HepG2 (cell line): Measurements from ENCODE around the gene PCYT2. TPM values are rescaled to one million over a fixed set of nuclear protein-coding genes. Genes with fewer than 3 reads are reported as not detected.

Experiments
- BCL6 ChIP-seq: IDR thresholded peaks from 2 replicates; pipeline ENCODE4 v1.6.1; 2016; ENCODE audit warnings: missing genetic modification reagents, missing compliant biosample characterization
- BRF2 ChIP-seq: sonication (generic); formaldehyde crosslinking; IDR thresholded peaks from 2 replicates; pipeline ENCODE4 v1.8.1; 2022; ENCODE audit warnings: mild to moderate bottlenecking, missing genetic modification reagents
- CC2D1A ChIP-seq: sonication (generic); formaldehyde crosslinking; IDR thresholded peaks from 2 replicates; pipeline ENCODE4 v1.8.1; 2023; ENCODE audit warnings: mild to moderate bottlenecking, missing genetic modification reagents
- CREB1 ChIP-seq, 2 experiments: fragments of 450-650 bp in 1 of 2; IDR thresholded peaks; 2 replicates each; pipeline ENCODE4 v1.6.1; 2016 to 2017; ENCODE audit warnings: control low read depth in 1 of 2, mild to moderate bottlenecking in 1 of 2, missing compliant biosample characterization in 1 of 2, missing genetic modification characterization in 1 of 2
- FOXP4 ChIP-seq: sonication (generic); formaldehyde crosslinking; IDR thresholded peaks from 2 replicates; pipeline ENCODE4 v1.4.0; 2020; ENCODE audit warnings: missing genetic modification reagents
- HMG20A ChIP-seq: IDR thresholded peaks from 2 replicates; pipeline ENCODE4 v1.6.1; 2016; ENCODE audit warnings: borderline replicate concordance
- NCOR1 ChIP-seq: fragments of 200-600 bp; sonication (generic); IDR thresholded peaks from 2 replicates; pipeline ENCODE4 v1.7.0; 2017; ENCODE audit warnings: antibody characterized with exemption, low read length, borderline replicate concordance
- NFYC ChIP-seq: IDR thresholded peaks from 2 replicates; pipeline ENCODE4 v1.6.1; 2016; ENCODE audit warnings: missing genetic modification reagents, missing compliant biosample characterization
- POGK ChIP-seq: sonication (generic); formaldehyde crosslinking; conservative IDR thresholded peaks from 2 replicates; pipeline ENCODE4 v1.8.0; 2022; ENCODE audit warnings: mild to moderate bottlenecking, moderate library complexity, missing genetic modification reagents
- REPIN1 ChIP-seq: sonication (generic); formaldehyde crosslinking; IDR thresholded peaks from 2 replicates; pipeline ENCODE4 v1.8.0; 2022; ENCODE audit warnings: missing genetic modification reagents, low read depth, mild to moderate bottlenecking, borderline replicate concordance
- RXRA ChIP-seq: sonication (generic); formaldehyde crosslinking; IDR thresholded peaks from 2 replicates; pipeline ENCODE4 v1.5.1; 2020; ENCODE audit warnings: missing genetic modification reagents
- SRSF9 ChIP-seq: fragments of 200-400 bp; formaldehyde crosslinking; IDR thresholded peaks from 2 replicates; pipeline ENCODE4 v1.6.1; 2018; ENCODE audit warnings: borderline replicate concordance, mild to moderate bottlenecking, low read depth, low read length; ENCODE audit not compliant: insufficient read depth, poor library complexity, severe bottlenecking
- ZBTB10 ChIP-seq: sonication (generic); formaldehyde crosslinking; IDR thresholded peaks from 2 replicates; pipeline ENCODE4 v1.4.0; 2020; ENCODE audit warnings: missing genetic modification reagents, borderline replicate concordance
- ZHX1 ChIP-seq: sonication (generic); formaldehyde crosslinking; IDR thresholded peaks from 2 replicates; pipeline ENCODE4 v1.8.1; 2022; ENCODE audit warnings: low read depth, mild to moderate bottlenecking, missing genetic modification reagents
- ZNF570 ChIP-seq: sonication (generic); formaldehyde crosslinking; IDR thresholded peaks from 2 replicates; pipeline ENCODE4 v1.4.0; 2020; ENCODE audit warnings: mild to moderate bottlenecking, missing genetic modification reagents, borderline replicate concordance
- ZNF816 ChIP-seq: sonication (generic); formaldehyde crosslinking; IDR thresholded peaks from 2 replicates; pipeline ENCODE4 v1.8.0; 2022; ENCODE audit warnings: missing genetic modification reagents, mild to moderate bottlenecking, borderline replicate concordance
- polyA plus RNA-seq, 8 experiments: library from polyadenylated mRNA; depleted of rRNA in 3 of 8; stranded (reverse) in 7 of 8; unstranded in 1 of 8; fragments of >200 nt; fragmentation: Illumina TruSeq in 4 of 8; extraction: Trizol in 4 of 8; gene quantifications; 2 replicates each; pipeline versions ENCODE4 v1.2.1 to v1.2.3, GENCODE V29; 2011 to 2016; ENCODE audit warnings: low read depth in 4 of 8, missing spikeins in 1 of 8, mixed read lengths in 1 of 8; ENCODE audit not compliant: insufficient read depth in 1 of 8
- total RNA-seq, 5 experiments: library from RNA; depleted of rRNA; stranded (reverse); fragments of >200 nt; fragmentation: Illumina TruSeq; extraction: Trizol; gene quantifications; 2 replicates each; pipeline ENCODE4 v1.2.3, GENCODE V29; 2016; ENCODE audit warnings: low read depth in 1 of 5

PCYT2 gene
- total and polyA plus RNA-seq, 2 of the 13 experiments (the other 11 are each of a cell fraction or from before 2014, with no cell fraction given), result 147 to 297 TPM

- TF ChIP-seq ZBTB10 (CRISPR knock-in tag) (peak; percentile 86), FOXP4 (peak; percentile 85), NCOR1 (peak; percentile 90), CC2D1A (CRISPR knock-in tag) (0 out of 2 replicates have a peak, but pooled peaks have one; percentile 61), ZNF816 (CRISPR knock-in tag) (no peak; the same call in 1 of the 2 replicates), HMG20A (CRISPR knock-in tag) (peak; percentile 59; the same call in 1 of the 2 replicates), ZHX1 (CRISPR knock-in tag) (peak; percentile 82; the same call in 1 of the 2 replicates), CREB1 (IDR thresholded peaks at IDR 0.05) (peak; percentile 27; the same call in 1 of the 2 replicates), CREB1 (CRISPR knock-in tag; IDR thresholded peaks at IDR 0.05) (no peak), BRF2 (peak; percentile 54), BCL6 (CRISPR knock-in tag) (peak; percentile 71), REPIN1 (CRISPR knock-in tag) (peak; percentile 96), POGK (CRISPR knock-in tag) (peak; percentile 60; the same call in 1 of the 2 replicates), SRSF9 (no peak), NFYC (CRISPR knock-in tag) (no peak), RXRA (CRISPR knock-in tag) (peak; percentile 97), ZNF570 (no peak)
These were observed 996 bp downstream of the PCYT2 start (continued) for GRCh38 chr17:81909966-81910839.
